K562 (cell line): ENCODE data around the gene EPB41L2.

ENCODE experiments used
- ATF3 ChIP-seq, 2 experiments: fragments of 450-650 bp in 1 of 2; sonication (generic) in 1 of 2; formaldehyde crosslinking in 1 of 2; IDR thresholded peaks in 1 of 2; conservative IDR thresholded peaks in 1 of 2; 2 replicates each; pipeline versions ENCODE4 v1.6.1 to v1.8.1; 2016 to 2023; ENCODE audit warnings: mild to moderate bottlenecking in 2 of 2, moderate library complexity in 2 of 2, inconsistent platforms in 1 of 2, missing genetic modification reagents in 1 of 2
- ATF7 ChIP-seq: fragments of 450-650 bp; IDR thresholded peaks from 2 replicates; pipeline ENCODE4 v1.7.1; 2014; ENCODE audit warnings: mild to moderate bottlenecking, moderate library complexity
- CTCF ChIP-seq, 3 experiments: IDR thresholded peaks in 2 of 3; conservative IDR thresholded peaks in 1 of 3; 2 replicates each; pipeline ENCODE4 v1.5.1; 2011 to 2012; ENCODE audit warnings: low read length in 3 of 3, mild to moderate bottlenecking in 3 of 3, control low read depth in 2 of 3, improper control_type of control experiment in 1 of 3, inconsistent platforms in 1 of 3, low read depth in 1 of 3, mixed read lengths in 1 of 3, moderate library complexity in 1 of 3; ENCODE audit not compliant: insufficient read depth in 2 of 3
- MNT ChIP-seq, 2 experiments: fragments of 450-650 bp; conservative IDR thresholded peaks; 2 replicates each; pipeline ENCODE4 v1.6.1; 2017; ENCODE audit warnings: mild to moderate bottlenecking in 2 of 2, moderate library complexity in 2 of 2
- MXI1 ChIP-seq: IDR thresholded peaks from 2 replicates; pipeline ENCODE4 v1.6.1; 2011; ENCODE audit warnings: low read depth, mild to moderate bottlenecking, improper control_type of control experiment, low read length
- PATZ1 ChIP-seq: fragments of 250-450 bp; sonication (Bioruptor Pico); IDR thresholded peaks from 2 replicates; pipeline ENCODE4 v1.5.0; 2020; ENCODE audit warnings: mild to moderate bottlenecking, borderline replicate concordance
- POLR2AphosphoS5 ChIP-seq: IDR thresholded peaks from 2 replicates; pipeline ENCODE4 v1.6.1; 2011; ENCODE audit warnings: mild to moderate bottlenecking, low read depth, low read length, moderate library complexity; ENCODE audit not compliant: control insufficient read depth, insufficient read depth
- REST ChIP-seq, 2 experiments: fragments of 450-650 bp; formaldehyde crosslinking in 1 of 2; IDR thresholded peaks; 2 replicates each; pipeline versions ENCODE4 v1.4.0 to v1.6.1; 2014 to 2020; ENCODE audit warnings: mild to moderate bottlenecking in 2 of 2, borderline replicate concordance in 1 of 2, low read depth in 1 of 2
- SREBF2 ChIP-seq: sonication (generic); formaldehyde crosslinking; IDR thresholded peaks from 2 replicates; pipeline ENCODE4 v1.4.0; 2020; ENCODE audit warnings: mild to moderate bottlenecking, missing genetic modification reagents
- TCF7L2 ChIP-seq: fragments of 150-350 bp; IDR thresholded peaks from 2 replicates; pipeline ENCODE4 v1.6.1; 2016; ENCODE audit warnings: low read depth, mild to moderate bottlenecking, low read length, moderate library complexity
- TRIM24 ChIP-seq, 2 experiments: fragments of 450-650 bp; IDR thresholded peaks; 2 replicates each; pipeline ENCODE4 v1.6.1; 2016
- ZBTB1 ChIP-seq: sonication (generic); formaldehyde crosslinking; IDR thresholded peaks from 2 replicates; pipeline ENCODE4 v1.8.1; 2023; ENCODE audit warnings: missing genetic modification reagents, low read depth, mild to moderate bottlenecking, borderline replicate concordance
- ZNF24 ChIP-seq: fragments of 450-650 bp; IDR thresholded peaks from 2 replicates; pipeline ENCODE4 v1.6.1; 2016

- TF ChIP-seq CTCF (IDR thresholded peaks at IDR 0.05 in 2 of 3, conservative IDR thresholded peaks at IDR 0.05 in 1 of 3; ENCODE audit: insufficient read depth in 2 of 3, low read depth in 1 of 3, low read length in 3 of 3) (no peak), SREBF2 (no peak), ZNF24 (no peak), REST (IDR thresholded peaks at IDR 0.05; ENCODE audit: borderline replicate concordance) (no peak), REST (CRISPR knock-in tag; IDR thresholded peaks at IDR 0.05; ENCODE audit: low read depth) (no peak), TCF7L2 (no peak), PATZ1 (no peak), ATF3 (IDR thresholded peaks at IDR 0.05) (no peak), ATF3 (CRISPR knock-in tag; conservative IDR thresholded peaks at IDR 0.05) (no peak), MNT (conservative IDR thresholded peaks at IDR 0.05) (no peak), ATF7 (no peak), TRIM24 (IDR thresholded peaks at IDR 0.05) (no peak), MXI1 (no peak), POLR2AphosphoS5 (no peak), ZBTB1 (CRISPR knock-in tag) (no peak)
Measured at GRCh38 chr6:131026243-131026642, 36.8 kb downstream of the EPB41L2 start.
